22Rv1 (cell line): ENCODE data around the gene TUFT1.

Source experiments
- H3K27ac ChIP-seq: fragments of 450-650 bp; 2 replicates; pipeline ENCODE4 v1.5.1; 2017
- ZFX ChIP-seq: fragments of 450-650 bp; IDR thresholded peaks from 2 replicates; pipeline ENCODE4 v1.6.1; 2017; ENCODE audit warnings: antibody characterized with exemption, borderline replicate concordance
- TF ChIP-seq, protein P1 (sequence below): fragments of 450-650 bp; IDR thresholded peaks from 2 replicates; pipeline ENCODE4 v1.5.1; 2017; ENCODE audit warnings: mild to moderate bottlenecking

TUFT1 gene

DNA sequence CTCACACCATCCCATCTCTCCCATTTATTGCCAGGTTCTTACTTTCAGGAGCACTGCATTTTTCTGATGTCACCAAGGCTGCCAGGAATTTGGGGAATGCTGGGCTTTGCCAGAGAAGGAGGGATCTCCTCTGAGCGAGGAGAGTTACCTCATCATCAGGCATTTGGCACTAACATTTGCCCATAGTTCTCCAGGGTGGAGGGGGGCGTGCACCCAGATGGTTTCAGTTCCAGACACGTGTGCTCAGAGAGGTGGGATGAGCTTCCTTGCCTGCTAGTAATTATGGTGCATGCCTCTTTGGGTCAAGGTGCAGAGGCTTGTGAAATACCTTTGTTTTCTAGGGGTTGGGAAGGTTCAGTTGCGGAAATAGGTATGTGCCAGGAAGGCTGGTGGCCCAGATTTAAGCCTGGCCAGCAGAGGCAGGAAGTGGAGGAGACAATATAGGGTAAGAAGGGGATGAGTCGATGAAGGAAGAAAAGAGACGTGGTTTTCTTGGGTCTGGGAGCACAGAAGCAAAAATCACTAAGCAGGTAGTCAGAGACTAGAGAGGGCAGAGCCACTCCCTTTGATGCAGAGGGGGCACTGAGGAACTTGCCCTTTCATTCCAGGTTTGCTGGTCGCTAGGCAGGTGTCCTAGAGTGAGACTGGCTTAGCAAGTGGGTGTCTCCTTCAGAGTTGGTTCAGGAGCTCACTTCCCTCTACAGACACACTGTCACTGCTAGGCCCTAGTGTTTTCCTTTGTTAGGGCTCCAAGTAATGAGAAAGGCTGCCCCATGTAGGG, 7.2 kb downstream of the TUFT1 start:
- H3K27ac ChIP-seq, result 0 out of 2 replicates have a peak overlapping the region, but pooled peaks have one; percentile 0

DNA sequence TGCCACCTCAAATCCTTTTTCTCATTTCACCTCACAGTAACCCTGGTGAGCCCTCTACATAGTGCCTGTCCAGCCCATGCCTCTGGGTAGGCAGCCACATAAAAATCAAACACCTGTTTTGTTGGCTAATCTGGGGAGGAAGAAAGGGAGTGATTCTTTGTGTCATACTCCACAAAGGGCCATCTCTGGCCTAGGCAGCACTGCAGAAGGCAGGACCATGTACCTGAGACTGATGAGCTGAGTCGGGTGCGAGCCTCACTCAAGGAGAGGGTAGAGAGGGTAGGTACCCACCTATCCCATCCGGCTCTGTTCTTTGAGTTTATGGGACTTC, 7.8 kb downstream of the TUFT1 start:
- 0 out of 2 replicates have a peak overlapping the region, but pooled peaks have one; percentile 0 for H3K27ac ChIP-seq
- TF ChIP-seq ZFX, result no peak
- TF ChIP-seq, protein P1, sequence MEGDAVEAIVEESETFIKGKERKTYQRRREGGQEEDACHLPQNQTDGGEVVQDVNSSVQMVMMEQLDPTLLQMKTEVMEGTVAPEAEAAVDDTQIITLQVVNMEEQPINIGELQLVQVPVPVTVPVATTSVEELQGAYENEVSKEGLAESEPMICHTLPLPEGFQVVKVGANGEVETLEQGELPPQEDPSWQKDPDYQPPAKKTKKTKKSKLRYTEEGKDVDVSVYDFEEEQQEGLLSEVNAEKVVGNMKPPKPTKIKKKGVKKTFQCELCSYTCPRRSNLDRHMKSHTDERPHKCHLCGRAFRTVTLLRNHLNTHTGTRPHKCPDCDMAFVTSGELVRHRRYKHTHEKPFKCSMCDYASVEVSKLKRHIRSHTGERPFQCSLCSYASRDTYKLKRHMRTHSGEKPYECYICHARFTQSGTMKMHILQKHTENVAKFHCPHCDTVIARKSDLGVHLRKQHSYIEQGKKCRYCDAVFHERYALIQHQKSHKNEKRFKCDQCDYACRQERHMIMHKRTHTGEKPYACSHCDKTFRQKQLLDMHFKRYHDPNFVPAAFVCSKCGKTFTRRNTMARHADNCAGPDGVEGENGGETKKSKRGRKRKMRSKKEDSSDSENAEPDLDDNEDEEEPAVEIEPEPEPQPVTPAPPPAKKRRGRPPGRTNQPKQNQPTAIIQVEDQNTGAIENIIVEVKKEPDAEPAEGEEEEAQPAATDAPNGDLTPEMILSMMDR, result no peak

More for the DNA sequence above, 7.2 kb downstream of the TUFT1 start:
- TF ChIP-seq, protein P1, result no peak
- TF ChIP-seq ZFX, result no peak

DNA sequence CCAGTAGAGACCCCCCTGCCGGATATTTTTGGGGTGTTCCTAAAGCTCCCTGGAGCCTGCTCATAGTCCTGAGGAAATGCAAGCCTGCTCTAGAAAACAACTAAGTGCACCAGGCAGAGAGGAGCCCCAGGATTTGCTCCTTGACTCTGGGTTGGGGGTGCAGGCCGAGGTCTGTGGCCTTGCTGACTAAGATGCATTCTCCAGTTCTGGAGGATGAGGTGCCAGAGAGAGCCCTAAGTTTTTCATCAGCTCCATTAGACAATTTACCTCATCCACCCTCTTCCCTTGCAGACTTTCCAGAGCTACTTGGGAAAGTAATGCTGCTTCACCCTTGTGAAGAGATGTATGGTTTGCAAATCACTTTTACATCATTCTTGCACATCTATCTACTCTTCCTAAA, 9.1 kb downstream of the TUFT1 start:
- no peak for TF ChIP-seq ZFX
- TF ChIP-seq, protein P1, result no peak
- H3K27ac ChIP-seq, result 0 out of 2 replicates have a peak overlapping the region, but pooled peaks have one; percentile 5

DNA sequence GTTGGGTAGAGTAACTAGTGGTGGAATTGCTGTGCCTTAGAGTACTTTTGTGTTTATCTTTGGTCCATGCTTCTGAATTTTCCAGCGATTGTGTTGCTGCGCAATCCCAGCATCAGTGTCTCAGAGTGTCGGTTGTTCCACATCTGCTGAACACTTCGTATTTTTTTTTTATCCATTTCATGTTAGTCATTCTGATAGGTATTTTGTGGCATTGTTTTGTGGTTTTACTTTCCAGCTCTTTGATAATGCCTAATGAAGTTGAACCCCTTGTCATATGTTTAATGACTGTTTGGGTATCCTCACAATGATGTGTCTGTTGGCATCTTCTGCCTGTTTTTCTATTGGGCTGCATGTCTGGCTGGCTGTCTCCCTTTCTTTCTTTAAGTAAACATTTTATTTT, 13.6 kb downstream of the TUFT1 start:
- no peak overlapping the region for H3K27ac ChIP-seq

DNA sequence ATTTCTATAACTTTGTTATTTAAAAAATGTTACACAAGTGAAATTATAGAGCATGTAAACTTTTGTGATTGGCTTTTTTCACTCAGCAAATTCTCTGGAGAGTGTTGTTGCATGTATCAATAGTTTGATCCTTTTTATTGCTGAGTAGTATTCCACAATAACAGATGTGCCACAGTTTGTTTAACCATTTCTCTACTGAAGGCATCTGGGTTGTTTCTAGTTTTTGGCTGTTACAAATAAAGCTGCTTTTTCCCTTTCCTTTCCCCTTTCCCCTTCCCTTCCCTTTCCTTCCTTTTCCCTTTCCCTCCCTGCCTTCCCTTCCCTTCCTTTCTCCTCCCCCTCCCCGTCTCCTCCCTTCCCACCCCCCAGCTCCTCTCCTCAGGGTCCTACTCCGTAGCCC, 15.9 kb downstream of the TUFT1 start:
- TF ChIP-seq, protein P1, result no peak
- TF ChIP-seq ZFX, result no peak
- H3K27ac ChIP-seq, result no peak overlapping the region

More for the DNA sequence above, 13.6 kb downstream of the TUFT1 start:
- TF ChIP-seq, protein P1, result no peak
- no peak for TF ChIP-seq ZFX

DNA sequence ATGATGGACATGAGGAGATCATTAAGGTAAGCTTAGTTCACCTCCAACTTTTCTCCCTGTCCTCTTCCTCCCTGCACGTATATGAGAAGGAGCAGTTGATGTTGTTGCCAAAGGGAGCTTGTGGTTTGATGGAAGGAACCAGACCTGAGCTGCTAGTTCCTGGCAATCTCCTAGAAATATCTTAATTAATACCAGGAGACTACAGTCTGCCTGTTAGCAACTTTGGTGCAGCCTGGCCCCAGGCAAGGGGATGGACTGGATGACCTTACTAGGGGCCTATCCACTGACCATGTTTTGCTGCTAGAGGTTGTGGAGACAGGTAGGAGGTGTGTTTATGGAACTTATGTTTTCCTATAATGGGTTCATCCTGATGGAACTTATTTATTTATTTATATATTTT, 22.6 kb downstream of the TUFT1 start:
- no peak overlapping the region for H3K27ac ChIP-seq
- TF ChIP-seq, protein P1, result no peak
- TF ChIP-seq ZFX, result no peak

DNA sequence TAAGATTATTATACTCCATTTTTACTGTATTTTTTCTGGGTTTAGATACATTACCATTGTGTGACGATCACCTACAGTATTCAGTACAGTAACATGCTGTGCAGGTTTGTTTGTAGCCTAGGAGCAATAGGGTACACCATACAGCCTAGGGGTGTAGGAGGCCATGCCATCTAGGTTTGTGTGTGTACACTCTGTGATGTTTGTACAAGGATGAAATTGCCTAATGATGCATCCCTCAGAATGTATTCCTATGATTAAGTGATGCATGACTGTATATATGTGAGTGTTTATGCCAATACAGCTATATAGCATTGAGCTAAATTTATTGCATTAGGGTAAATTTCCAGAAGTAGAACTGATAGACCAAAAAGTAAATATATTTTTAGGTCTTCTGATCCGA, 23.3 kb downstream of the TUFT1 start:
- no peak overlapping the region for H3K27ac ChIP-seq
- TF ChIP-seq, protein P1, result no peak
- no peak for TF ChIP-seq ZFX
